Hepatocyte (in vitro differentiated cells): Measurements from ENCODE around the gene NPR3. TPM values are rescaled to one million over a fixed set of nuclear protein-coding genes. Genes with fewer than 3 reads are reported as not detected.

Experiments used
- DNase-seq: peaks from one replicate; pipeline ENCODE4 v3.0.0-alpha.2; 2016; ENCODE audit warnings: low spot score
- H2AFZ ChIP-seq: fragments of 200-600 bp; sonication (generic); 2 replicates; pipeline ENCODE4 v1.6.0; 2016; ENCODE audit warnings: antibody characterized with exemption, mild to moderate bottlenecking
- H3K27ac ChIP-seq: fragments of 200-600 bp; sonication (generic); 2 replicates; pipeline ENCODE4 v1.5.1; 2016; ENCODE audit warnings: mild to moderate bottlenecking
- H3K27me3 ChIP-seq: fragments of 200-600 bp; sonication (generic); 2 replicates; pipeline ENCODE4 v1.6.1; 2016
- H3K36me3 ChIP-seq: fragments of 200-600 bp; sonication (generic); replicated peaks from 2 replicates; pipeline ENCODE4 v1.5.1; 2016; ENCODE audit warnings: low read depth; ENCODE audit not compliant: insufficient read depth
- H3K4me1 ChIP-seq: fragments of 200-600 bp; sonication (generic); 2 replicates; pipeline ENCODE4 v1.5.1; 2016; ENCODE audit warnings: mild to moderate bottlenecking, moderate library complexity; ENCODE audit not compliant: insufficient read depth
- H3K4me2 ChIP-seq: fragments of 200-600 bp; sonication (generic); 2 replicates; pipeline ENCODE4 v1.6.0; 2016
- H3K4me3 ChIP-seq: fragments of 200-600 bp; sonication (generic); 2 replicates; pipeline ENCODE4 v1.5.1; 2016; ENCODE audit warnings: mild to moderate bottlenecking
- H3K79me2 ChIP-seq: fragments of 200-600 bp; sonication (generic); 2 replicates; pipeline ENCODE4 v1.6.0; 2017; ENCODE audit warnings: mild to moderate bottlenecking
- H3K9me2 ChIP-seq: fragments of 200-600 bp; sonication (generic); replicated peaks from 2 replicates; pipeline ENCODE4 v1.6.0; 2017; ENCODE audit warnings: mild to moderate bottlenecking; ENCODE audit not compliant: insufficient read depth
- H3K9me3 ChIP-seq: fragments of 200-600 bp; sonication (generic); 2 replicates; pipeline ENCODE4 v1.5.1; 2016; ENCODE audit warnings: low read depth, mild to moderate bottlenecking
- H4K20me1 ChIP-seq: fragments of 200-600 bp; sonication (generic); 2 replicates; pipeline ENCODE4 v1.6.0; 2016; ENCODE audit warnings: mild to moderate bottlenecking; ENCODE audit not compliant: insufficient read depth, poor library complexity, severe bottlenecking
- CTCF ChIP-seq: fragments of 200-600 bp; sonication (generic); IDR thresholded peaks from 2 replicates; pipeline ENCODE4 v1.5.1; 2016; ENCODE audit warnings: antibody characterized with exemption, mild to moderate bottlenecking; ENCODE audit not compliant: poor library complexity
- EZH2 ChIP-seq: fragments of 200-600 bp; sonication (generic); IDR thresholded peaks from 2 replicates; pipeline ENCODE4 v1.6.1; 2016; ENCODE audit warnings: antibody characterized with exemption, mild to moderate bottlenecking, borderline replicate concordance
- EZH2phosphoT487 ChIP-seq: fragments of 200-600 bp; sonication (generic); IDR thresholded peaks from one replicate; pipeline ENCODE4 v1.6.1; 2018; ENCODE audit warnings: antibody characterized with exemption, mild to moderate bottlenecking, low read depth, moderate library complexity; ENCODE audit not compliant: unreplicated experiment, severe bottlenecking
- WGBS: methylation state at CpG from one replicate; pipeline ENCODE4 v1.1.6; 2016; ENCODE audit warnings: low lambda C conversion rate; ENCODE audit errors: missing lambda C conversion rate; 5-methylcytosine and 5-hydroxymethylcytosine counted together
- polyA plus RNA-seq: library from polyadenylated mRNA; unstranded; fragments of >200 nt; fragmentation: Nextera tagmentation; extraction: Ambion mirVana; gene quantifications from 2 replicates; pipeline ENCODE4 v1.2.1, GENCODE V29; 2016
- total RNA-seq: library from RNA; depleted of rRNA; stranded (reverse); fragments of >200 nt; gene quantifications from 2 replicates; pipeline ENCODE4 v1.2.3, GENCODE V29; 2014

NPR3 gene
- total and polyA plus RNA-seq, 2 experiments from 2014 or later, result 3.6 to 20.0 TPM

- Histone ChIP-seq H3K27me3 (no peaks in the 10 kb centered on the region), H3K4me3 (no peak overlapping the region), H3K9me2 (no peaks in the 10 kb centered on the region), H3K4me1 (peaks cover 2% of the 10 kb centered on the region), H3K79me2 (no peaks in the 10 kb centered on the region), H3K36me3 (no peaks in the 10 kb centered on the region), H4K20me1 (no peaks in the 10 kb centered on the region), H2AFZ (no peak overlapping the region), H3K27ac (no peak overlapping the region), H3K4me2 (no peak overlapping the region), H3K9me3 (no peaks in the 10 kb centered on the region)
- TF ChIP-seq EZH2phosphoT487 (no peak), CTCF (no peak), EZH2 (no peak)
- WGBS, result 100% methylated on average over 1 of the region's 1 CpG
- DNase-seq, result no peak
Observed at GRCh38 chr5:32833127-32833526, 122.0 kb downstream of the NPR3 start.

DNA sequence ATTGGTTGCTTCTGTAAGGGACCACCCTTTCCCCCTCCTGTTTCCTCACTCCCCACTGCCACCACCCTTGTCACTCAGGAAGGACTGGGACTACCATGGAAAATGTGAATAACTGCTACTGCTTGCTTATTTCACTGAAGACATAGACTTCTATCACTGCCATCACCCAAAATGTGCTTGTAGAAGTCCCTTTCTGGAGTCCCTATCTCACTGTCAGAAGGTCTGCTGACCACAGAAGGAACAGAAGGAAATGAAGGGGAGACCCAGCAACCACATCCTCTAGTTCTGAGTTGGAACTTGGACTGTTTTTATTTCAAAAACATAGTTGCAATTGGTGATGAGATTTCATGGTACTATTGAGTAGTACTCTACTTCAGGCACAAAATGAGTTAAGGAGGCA is 122.5 kb downstream of the NPR3 start:
- Histone ChIP-seq H3K36me3 (no peaks in the 10 kb centered on the region), H3K79me2 (no peaks in the 10 kb centered on the region), H2AFZ (no peak overlapping the region), H3K27ac (no peak overlapping the region), H3K4me2 (no peak overlapping the region), H3K9me3 (no peaks in the 10 kb centered on the region), H3K27me3 (no peaks in the 10 kb centered on the region), H3K9me2 (no peaks in the 10 kb centered on the region), H3K4me1 (peaks cover 2% of the 10 kb centered on the region), H3K4me3 (no peak overlapping the region), H4K20me1 (no peaks in the 10 kb centered on the region)
- no peak for TF ChIP-seq EZH2phosphoT487
- TF ChIP-seq EZH2, result no peak
- no peak for TF ChIP-seq CTCF
- no peak for DNase-seq

DNA sequence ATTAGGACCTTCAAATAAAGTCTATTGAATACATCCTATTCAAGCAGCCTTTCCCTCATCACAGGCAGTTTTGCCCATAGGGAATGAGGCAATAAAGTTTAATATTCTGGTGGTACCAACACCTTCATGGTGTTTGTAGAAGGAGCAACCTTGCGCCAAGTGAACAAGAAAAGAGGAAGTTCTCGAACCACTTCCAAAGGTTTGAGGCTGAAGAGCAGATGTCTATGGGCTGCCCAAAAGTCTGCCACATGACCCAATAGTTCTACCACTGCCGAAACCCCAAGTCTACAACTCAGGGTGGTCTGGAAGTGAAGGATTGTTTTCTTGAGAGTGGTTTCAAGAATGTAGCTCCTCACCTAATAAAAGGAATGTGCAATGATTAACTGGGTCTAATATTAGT is 123.1 kb downstream of the NPR3 start:
- Histone ChIP-seq H3K9me3 (no peaks in the 10 kb centered on the region), H3K79me2 (no peaks in the 10 kb centered on the region), H3K4me1 (peaks cover 2% of the 10 kb centered on the region), H2AFZ (no peak overlapping the region), H3K4me2 (no peak overlapping the region), H3K9me2 (no peaks in the 10 kb centered on the region), H3K27me3 (no peaks in the 10 kb centered on the region), H3K27ac (no peak overlapping the region), H3K36me3 (no peaks in the 10 kb centered on the region), H4K20me1 (no peaks in the 10 kb centered on the region), H3K4me3 (no peak overlapping the region)
- TF ChIP-seq CTCF, result no peak
- TF ChIP-seq EZH2phosphoT487, result no peak
- TF ChIP-seq EZH2, result no peak
- 92% methylated on average over 3 of the region's 3 CpGs for WGBS
- no peak for DNase-seq

DNA sequence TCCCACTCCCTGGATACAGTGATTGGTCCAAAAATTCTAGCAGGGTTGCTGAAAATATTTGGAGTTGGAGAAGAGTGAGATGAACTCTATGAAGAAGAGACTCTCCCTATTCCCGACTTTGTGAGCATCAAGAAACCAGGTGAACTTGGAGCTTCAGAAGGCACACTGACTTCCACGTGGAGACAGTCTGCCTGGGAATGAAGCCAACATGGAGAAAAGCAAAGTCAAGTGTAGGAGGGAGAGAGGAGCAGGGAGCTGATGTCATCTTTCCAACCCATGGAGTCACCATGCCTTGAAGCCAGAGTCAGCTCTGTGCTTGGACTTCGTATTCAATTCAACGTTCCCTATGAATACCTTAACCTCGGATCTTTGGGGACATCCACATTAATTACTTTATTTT is 125.1 kb downstream of the NPR3 start:
- Histone ChIP-seq H3K27me3 (no peaks in the 10 kb centered on the region), H3K4me2 (no peak overlapping the region), H3K27ac (no peak overlapping the region), H4K20me1 (no peaks in the 10 kb centered on the region), H3K79me2 (no peaks in the 10 kb centered on the region), H3K9me3 (no peaks in the 10 kb centered on the region), H3K36me3 (no peaks in the 10 kb centered on the region), H3K4me3 (no peak overlapping the region), H2AFZ (no peak overlapping the region), H3K9me2 (no peaks in the 10 kb centered on the region), H3K4me1 (peaks cover 2% of the 10 kb centered on the region)
- no peak for DNase-seq
- TF ChIP-seq CTCF, result no peak
- TF ChIP-seq EZH2phosphoT487, result no peak
- whole genome bisulfite sequencing, result 95% methylated on average over 5 of the region's 5 CpGs
